Hair follicular keratinocyte (primary cell): ENCODE measurements around the gene PGLYRP3. TPM values are rescaled to one million over a fixed set of nuclear protein-coding genes. Genes with fewer than 3 reads are reported as not detected.

Experiments used
- total RNA-seq: library from RNA; depleted of rRNA; stranded (reverse); fragments of >200 nt; gene quantifications from 2 replicates; pipeline ENCODE4 v1.2.3, GENCODE V29; 2015

PGLYRP3 gene
- 0.34 and 0.62 TPM in 2 replicates for total RNA-seq

GRCh38 chr1:153312570-153313186, at the start of gene PGLYRP3:
TSS of gene PGLYRP3 (minus strand) at chr1:153312952. CDS start at chr1:153310665, 2,287 bp downstream.

GRCh38 chr1:153357853-153358690, 45.3 kb upstream of the PGLYRP3 start, which contains the start of gene S100A9:
TSS of gene S100A9 (plus strand) at chr1:153357854. CDS start at chr1:153358284, 430 bp downstream.

GRCh38 chr1:153348511-153349362, 36.0 kb upstream of the PGLYRP3 start, which contains the start of gene PGLYRP4:
TSS of gene PGLYRP4 (minus strand) at chr1:153348841. CDS start at chr1:153347932, 909 bp downstream.

DNA sequence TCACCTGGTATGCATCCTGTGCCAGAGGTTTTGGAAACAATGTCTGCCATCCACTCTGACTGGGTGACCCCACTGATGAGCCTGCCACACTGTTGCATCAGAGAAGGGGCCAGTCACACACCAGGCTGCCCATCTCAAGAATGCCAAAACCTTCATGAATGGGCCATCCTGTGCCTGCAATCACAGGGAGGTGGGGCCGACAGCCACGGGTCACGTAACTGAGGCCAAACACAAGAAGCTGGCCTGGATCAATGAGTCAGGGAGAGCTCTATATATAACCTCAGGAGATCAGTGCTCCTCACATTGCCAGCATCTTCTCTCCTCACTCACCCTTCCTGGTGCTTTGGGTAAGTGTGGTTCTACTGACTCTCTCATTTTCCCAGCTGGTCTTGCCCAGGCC, 53.4 kb downstream of the PGLYRP3 start, which contains the start of gene LORICRIN:
Gene LORICRIN (plus strand): TSS at position 301 of the 400 bp plus-strand sequence. CDS start 1,263 bp downstream, outside the sequence.

Other genes starting within 250 kb of the PGLYRP3 start
- not detected in 2 replicates for gene SPRR2B, start 241.3 kb downstream of the PGLYRP3 start, total RNA-seq
- gene SPRR2E, start 218.4 kb downstream of the PGLYRP3 start, total RNA-seq: 1.1 TPM in 1 of 2 replicates, not detected in the other
- gene SPRR2F, start 199.4 kb downstream of the PGLYRP3 start, total RNA-seq: not detected in 2 replicates
- not detected in 2 replicates for gene SPRR2G, start 162.1 kb downstream of the PGLYRP3 start, total RNA-seq
- not detected in 2 replicates for gene LELP1, start 109.5 kb downstream of the PGLYRP3 start, total RNA-seq
- not detected in 2 replicates for gene PRR9, start 95.4 kb downstream of the PGLYRP3 start, total RNA-seq
- not detected in 2 replicates for gene LORICRIN, start 53.3 kb downstream of the PGLYRP3 start, total RNA-seq
- 0.30 and 0.55 TPM in 2 replicates for gene PGLYRP4, start 35.9 kb upstream of the PGLYRP3 start, total RNA-seq
- gene S100A9, start 44.9 kb upstream of the PGLYRP3 start, total RNA-seq: 1,435 and 1,560 TPM in 2 replicates
- gene S100A12, start 62.7 kb upstream of the PGLYRP3 start, total RNA-seq: 0.49 and 1.7 TPM in 2 replicates
- gene S100A8, start 78.1 kb upstream of the PGLYRP3 start, total RNA-seq: 228 and 239 TPM in 2 replicates
- under 0.01 TPM in 1 of 2 replicates, not detected in the other for gene S100A7A, start 103.6 kb upstream of the PGLYRP3 start, total RNA-seq
- 5.2 and 13.3 TPM in 2 replicates for gene S100A7, start 147.7 kb upstream of the PGLYRP3 start, total RNA-seq
- gene S100A6, start 223.0 kb upstream of the PGLYRP3 start, total RNA-seq: 1,494 and 3,100 TPM in 2 replicates
- not detected in 2 replicates for gene S100A5, start 228.0 kb upstream of the PGLYRP3 start, total RNA-seq
- 5.7 and 25.3 TPM in 2 replicates for gene S100A4, start 232.9 kb upstream of the PGLYRP3 start, total RNA-seq
- gene S100A3, start 236.3 kb upstream of the PGLYRP3 start, total RNA-seq: 7.7 and 12.7 TPM in 2 replicates